Choroid plexus epithelial cell (primary cell): ENCODE data around the gene WDR5B.
"Not testable (repeated sequence)": the region's sequence is repeated elsewhere in the genome, so short reads cannot be mapped to it uniquely, and the experiment has no call there.

Experiments used
- DNase-seq: peaks from one replicate; pipeline ENCODE4 v3.0.0-alpha.2; 2010; ENCODE audit warnings: low read depth
- H3K4me3 ChIP-seq: 2 replicates; pipeline ENCODE4 v1.5.1; 2011; ENCODE audit warnings: low read depth, mild to moderate bottlenecking, control low read depth, low read length, moderate library complexity
- CTCF ChIP-seq: conservative IDR thresholded peaks from 2 replicates; pipeline ENCODE4 v1.5.1; 2011; ENCODE audit warnings: low read depth, mild to moderate bottlenecking, control low read depth, inconsistent platforms, low read length, moderate library complexity

WDR5B gene

GRCh38 chr3:122374034-122374433, 41.8 kb downstream of the WDR5B start:
- H3K4me3 ChIP-seq = no peak overlapping the region
- TF ChIP-seq CTCF = no peak
- DNase-seq = no peak

GRCh38 chr3:122366379-122366749, 49.5 kb downstream of the WDR5B start:
- no peak for DNase-seq
- H3K4me3 ChIP-seq = no peak overlapping the region
- TF ChIP-seq CTCF = no peak

GRCh38 chr3:122365582-122366378, 50.1 kb downstream of the WDR5B start:
- not testable (repeated sequence) for H3K4me3 ChIP-seq
- peak; percentile 74 for DNase-seq

- TF ChIP-seq CTCF = no peak
- DNase-seq = no peak
- H3K4me3 ChIP-seq = no peak overlapping the region
These were observed 50.8 kb downstream of the WDR5B start for GRCh38 chr3:122365073-122365472.

GRCh38 chr3:122364490-122364889, 51.4 kb downstream of the WDR5B start:
- TF ChIP-seq CTCF = no peak
- H3K4me3 ChIP-seq = no peak overlapping the region
- DNase-seq = no peak
